Ascending aorta (tissue), 2 donors: ENCODE measurements around the gene NLE1. TPM values are rescaled to one million over a fixed set of nuclear protein-coding genes. Genes with fewer than 3 reads are reported as not detected.
"Not testable (repeated sequence)": the region's sequence is repeated elsewhere in the genome, so short reads cannot be mapped to it uniquely, and the experiment has no call there.

Source experiments
- DNase-seq, 2 donors: peaks; one replicate each; pipeline ENCODE4 v3.0.0-alpha.2; 2019; ENCODE audit warnings: low spot score in 2 of 2
- H3K27ac ChIP-seq, 2 donors: fragments of 200-600 bp; sonication (generic); one replicate each; pipeline ENCODE4 v1.5.1; 2016 to 2017; ENCODE audit warnings: mild to moderate bottlenecking in 1 of 2
- H3K27me3 ChIP-seq: fragments of 200-600 bp; sonication (generic); one replicate; pipeline ENCODE4 v1.5.1; 2017
- H3K36me3 ChIP-seq, 2 donors: fragments of 200-600 bp; sonication (generic); one replicate each; pipeline ENCODE4 v1.5.1; 2016
- H3K4me1 ChIP-seq, 2 donors: fragments of 200-600 bp; sonication (generic); one replicate each; pipeline ENCODE4 v1.5.1; 2016 to 2017; ENCODE audit warnings: mild to moderate bottlenecking in 1 of 2
- H3K4me3 ChIP-seq, 2 donors: fragments of 200-600 bp; sonication (generic); one replicate each; pipeline ENCODE4 v1.5.1; 2016 to 2017; ENCODE audit warnings: mild to moderate bottlenecking in 1 of 2
- H3K9me3 ChIP-seq, 2 donors: fragments of 200-600 bp; sonication (generic); one replicate each; pipeline ENCODE4 v1.5.1; 2016
- intact Hi-C: fragments of 100-400 bp; cut with DNase I; formaldehyde crosslinking; loops from one replicate; pipeline ENCODE4 v1.15.1; 2023
- total RNA-seq: library from RNA; depleted of rRNA; stranded (reverse); fragments of >200 nt; gene quantifications from one replicate; pipeline ENCODE4 v1.1.0, GENCODE V29; 2016
- TF ChIP-seq, protein P1 (sequence below), 3 experiments: fragments of 200-600 bp in 2 of 3; fragments of 450-650 bp in 1 of 3; sonication (generic) in 2 of 3; IDR thresholded peaks; one replicate each; pipeline ENCODE4 v1.5.1; 2016 to 2019; ENCODE audit warnings: antibody characterized with exemption in 3 of 3, mild to moderate bottlenecking in 1 of 3, moderate library complexity in 1 of 3

NLE1 gene
- total RNA-seq, 1 donor from 2014 or later, result 3.8 TPM

DNA sequence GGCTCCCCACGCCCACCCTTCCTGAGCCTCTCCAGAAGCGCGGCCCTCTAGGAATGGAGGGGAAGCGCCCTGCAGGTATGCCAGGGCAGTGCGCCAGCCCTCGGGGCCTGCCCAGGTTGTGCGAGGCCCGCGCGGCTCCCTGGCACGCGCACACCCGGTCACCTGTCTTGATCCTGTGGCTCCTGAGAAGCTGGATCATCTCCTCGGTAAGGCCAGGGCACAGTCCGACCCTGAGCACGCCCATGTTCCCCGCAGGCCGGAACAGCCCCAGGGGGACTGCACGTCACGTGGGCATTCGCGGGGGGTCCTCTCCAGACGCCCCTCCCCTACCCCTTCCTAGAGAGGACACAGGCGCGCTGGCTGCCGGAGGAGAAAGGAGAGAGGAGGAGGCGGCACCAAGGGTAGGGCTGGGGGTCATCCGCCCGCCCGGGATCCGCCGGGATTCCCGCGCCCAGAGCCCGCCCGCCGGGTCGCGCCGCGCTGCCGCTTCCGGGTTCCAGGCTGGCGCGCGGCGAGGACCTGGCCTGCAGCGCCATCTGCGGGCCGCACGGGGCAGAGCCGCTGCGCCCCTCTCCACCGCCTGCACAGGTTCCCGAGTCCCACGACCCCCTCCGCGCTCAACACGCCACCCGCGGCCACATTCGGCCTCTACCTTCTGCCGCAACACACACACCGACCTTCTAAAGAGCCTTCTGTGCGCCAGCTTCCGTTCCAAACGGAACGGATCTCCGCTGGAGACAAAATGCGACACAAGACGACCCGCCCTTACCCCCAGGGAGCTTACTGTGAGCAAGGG is 22.5 kb downstream of the NLE1 start, which contains the start of gene RAD51D:
RAD51D (minus strand) TSS at position 491 of the 796 bp plus-strand sequence; CDS start at position 244, 247 bp downstream.
- Histone ChIP-seq H3K4me3 (peak within 1 kb of the TSS; percentile 84 to 91), H3K27me3 (no peaks in the 10 kb centered on the region), H3K36me3 (no peaks in the 10 kb centered on the region), H3K9me3 (no peaks in the 10 kb centered on the region), H3K27ac (peak within 1 kb of the TSS; percentile 75 to 81), H3K4me1 (peaks cover 4 to 17% of the 10 kb centered on the region in 2 donors)
- intact Hi-C loops, result loop anchor here (1.0 to 2.0 kb wide), 4 partner anchors 30 to 699 kb away; partner anchors contain the start of genes CCT6B and ZNF830
- TF ChIP-seq, protein P1, sequence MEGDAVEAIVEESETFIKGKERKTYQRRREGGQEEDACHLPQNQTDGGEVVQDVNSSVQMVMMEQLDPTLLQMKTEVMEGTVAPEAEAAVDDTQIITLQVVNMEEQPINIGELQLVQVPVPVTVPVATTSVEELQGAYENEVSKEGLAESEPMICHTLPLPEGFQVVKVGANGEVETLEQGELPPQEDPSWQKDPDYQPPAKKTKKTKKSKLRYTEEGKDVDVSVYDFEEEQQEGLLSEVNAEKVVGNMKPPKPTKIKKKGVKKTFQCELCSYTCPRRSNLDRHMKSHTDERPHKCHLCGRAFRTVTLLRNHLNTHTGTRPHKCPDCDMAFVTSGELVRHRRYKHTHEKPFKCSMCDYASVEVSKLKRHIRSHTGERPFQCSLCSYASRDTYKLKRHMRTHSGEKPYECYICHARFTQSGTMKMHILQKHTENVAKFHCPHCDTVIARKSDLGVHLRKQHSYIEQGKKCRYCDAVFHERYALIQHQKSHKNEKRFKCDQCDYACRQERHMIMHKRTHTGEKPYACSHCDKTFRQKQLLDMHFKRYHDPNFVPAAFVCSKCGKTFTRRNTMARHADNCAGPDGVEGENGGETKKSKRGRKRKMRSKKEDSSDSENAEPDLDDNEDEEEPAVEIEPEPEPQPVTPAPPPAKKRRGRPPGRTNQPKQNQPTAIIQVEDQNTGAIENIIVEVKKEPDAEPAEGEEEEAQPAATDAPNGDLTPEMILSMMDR (IDR thresholded peaks at IDR 0.05), result peak; percentile 77 to 97 (median 82)
- DNase-seq, result peak in 1 of 2 donors; percentile 85

GRCh38 chr17:35117984-35118383 is 24.1 kb downstream of the NLE1 start:
- Histone ChIP-seq H3K36me3 (no peaks in the 10 kb centered on the region), H3K27ac (no peak overlapping the region), H3K27me3 (no peaks in the 10 kb centered on the region), H3K4me1 (peaks cover 4 to 17% of the 10 kb centered on the region in 2 donors), H3K4me3 (no peak overlapping the region), H3K9me3 (no peaks in the 10 kb centered on the region)
- intact Hi-C loops, result loop anchor here (2.0 kb wide), 1 partner anchor 575 kb away; no protein-coding TSS in a partner anchor
- TF ChIP-seq, protein P1 (IDR thresholded peaks at IDR 0.05), result no peak
- DNase-seq, result no peak

GRCh38 chr17:35116845-35117244 is 25.3 kb downstream of the NLE1 start:
- Histone ChIP-seq H3K4me3 (no peak overlapping the region), H3K27ac (no peak overlapping the region), H3K36me3 (no peaks in the 10 kb centered on the region), H3K27me3 (no peaks in the 10 kb centered on the region), H3K4me1 (peaks cover 4 to 17% of the 10 kb centered on the region in 2 donors), H3K9me3 (no peaks in the 10 kb centered on the region)
- TF ChIP-seq, protein P1 (IDR thresholded peaks at IDR 0.05), result no peak
- no peak for DNase-seq
- intact Hi-C loops, result no loop called here

DNA sequence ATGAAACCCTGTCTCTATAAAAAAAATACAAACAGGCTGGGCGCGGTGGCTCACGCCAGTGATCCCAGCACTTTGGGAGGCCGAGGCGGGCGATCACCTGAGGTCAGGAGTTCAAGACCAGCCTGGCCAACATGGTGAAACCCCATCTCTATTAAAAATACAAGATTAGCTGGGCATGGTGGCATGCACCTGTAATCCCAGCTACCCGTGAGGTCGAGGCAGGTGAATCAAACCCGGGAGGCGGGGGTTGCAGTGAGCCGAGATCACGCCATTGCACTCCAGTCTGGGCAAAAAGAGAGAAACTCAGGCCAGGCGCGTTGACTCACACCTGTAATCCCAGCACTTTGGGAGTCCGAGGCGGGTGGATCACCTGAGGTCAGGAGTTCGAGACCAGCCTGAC is 31.3 kb downstream of the NLE1 start:
- H3K4me3 ChIP-seq, H3K27me3 ChIP-seq, DNase-seq, intact Hi-C loops, H3K27ac ChIP-seq, H3K9me3 ChIP-seq, H3K4me1 ChIP-seq: not testable (repeated sequence)
- H3K36me3 ChIP-seq, result peaks cover 6 to 15% of the 10 kb centered on the region in 2 donors

DNA sequence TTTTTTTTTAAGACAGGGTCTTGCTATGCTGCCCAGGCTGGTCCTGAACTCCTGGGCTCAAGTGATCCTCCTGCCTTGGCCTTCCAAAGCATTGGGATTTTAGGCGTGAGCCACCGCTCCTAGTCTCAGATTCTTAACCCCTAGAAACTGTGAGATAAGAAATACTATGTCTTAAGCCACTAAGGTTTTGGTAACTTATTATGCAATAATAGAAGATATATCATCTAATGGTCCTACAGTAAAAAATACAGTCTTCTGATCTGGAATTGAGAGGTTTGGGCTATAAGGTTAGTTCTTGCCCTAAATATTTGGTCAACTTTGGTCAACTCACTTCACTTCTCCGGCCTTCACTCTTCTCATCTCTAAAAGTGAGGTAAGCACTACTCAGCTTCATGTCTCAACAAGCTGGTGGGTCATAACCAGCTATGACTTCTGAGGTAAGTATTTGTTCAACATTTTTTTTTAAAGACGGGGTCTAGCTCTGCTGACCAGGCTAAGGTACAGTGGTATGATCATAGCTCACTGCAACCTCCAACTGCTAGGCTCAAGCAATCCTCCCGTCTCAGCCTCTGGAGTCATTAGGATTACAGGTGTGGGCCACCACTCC is 37.2 kb downstream of the NLE1 start:
- peaks cover 36 to 48% of the 10 kb centered on the region in 2 donors for H3K36me3 ChIP-seq
- TF ChIP-seq, protein P1 (IDR thresholded peaks at IDR 0.05), result no peak
- DNase-seq, result no peak
- intact Hi-C loops, result no loop called here
- no peaks in the 10 kb centered on the region for H3K4me1 ChIP-seq
- no peak overlapping the region for H3K27ac ChIP-seq
- no peaks in the 10 kb centered on the region for H3K27me3 ChIP-seq
- H3K4me3 ChIP-seq, result no peak overlapping the region
- no peaks in the 10 kb centered on the region for H3K9me3 ChIP-seq

DNA sequence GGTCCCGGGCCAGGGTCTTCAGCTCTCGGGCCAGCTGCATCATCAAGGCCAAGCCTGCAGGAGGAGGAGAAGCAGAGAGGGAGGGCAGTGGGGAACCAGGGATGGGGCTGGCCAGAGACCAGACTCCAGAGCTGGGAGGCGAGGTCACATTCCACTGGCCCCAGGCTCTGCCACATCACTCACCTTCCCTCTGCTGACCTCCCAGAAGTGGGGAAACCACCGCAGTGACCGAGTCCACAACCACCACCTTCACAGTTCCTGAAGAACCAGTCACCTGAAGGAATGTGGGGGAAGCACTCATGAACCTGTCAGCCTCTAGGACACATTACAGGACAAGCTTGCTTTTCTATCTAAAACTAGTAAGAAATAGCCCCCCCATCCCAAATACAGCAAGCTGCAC is 38.8 kb downstream of the NLE1 start:
- intact Hi-C loops, result no loop called here
- no peaks in the 10 kb centered on the region for H3K9me3 ChIP-seq
- H3K27me3 ChIP-seq, result no peaks in the 10 kb centered on the region
- H3K36me3 ChIP-seq, result peaks cover 46 to 60% of the 10 kb centered on the region in 2 donors
- TF ChIP-seq, protein P1 (IDR thresholded peaks at IDR 0.05), result no peak
- DNase-seq, result no peak
- no peaks in the 10 kb centered on the region for H3K4me1 ChIP-seq
- H3K27ac ChIP-seq, result no peak overlapping the region
- H3K4me3 ChIP-seq, result no peak overlapping the region
